HG02642 (cell line): Measurements from ENCODE around the gene NAPB.
A peak's percentile ranks its signal among the peaks of the same experiment; 100 is the strongest.

ENCODE experiments used
- ATAC-seq: cut with Tn5 transposase; IDR thresholded peaks from one replicate; pipeline ENCODE4 v1.9.1; 2021; ENCODE audit warnings: mild to moderate bottlenecking; ENCODE audit not compliant: unreplicated experiment, poor library complexity

Gene NAPB

GRCh38 chr20:23370873-23371272 lies 50.4 kb downstream of the NAPB start:
- no peak for ATAC-seq

- no peak for ATAC-seq
Observed at GRCh38 chr20:23370274-23370673, 51.0 kb downstream of the NAPB start.

- no peak for ATAC-seq
Observed at GRCh38 chr20:23369072-23369823, 52.0 kb downstream of the NAPB start.

GRCh38 chr20:23368316-23369071 lies 52.8 kb downstream of the NAPB start:
- no peak for ATAC-seq

- no peak for ATAC-seq
Observed at GRCh38 chr20:23367770-23368169, 53.5 kb downstream of the NAPB start.

GRCh38 chr20:23366384-23366783 lies 54.9 kb downstream of the NAPB start:
- ATAC-seq = no peak

GRCh38 chr20:23365390-23366165 lies 55.7 kb downstream of the NAPB start:
- ATAC-seq = no peak

- ATAC-seq = no peak
Observed at GRCh38 chr20:23363257-23363649, 58.0 kb downstream of the NAPB start.

GRCh38 chr20:23362392-23363256 lies 58.7 kb downstream of the NAPB start:
- peak; percentile 2 for ATAC-seq

- peak; percentile 72 for ATAC-seq
Observed at GRCh38 chr20:23361476-23362391, 59.6 kb downstream of the NAPB start, which contains the start of gene GZF1. TSS of gene GZF1 (plus strand) at chr20:23362182. CDS start at chr20:23364384, 2,202 bp downstream.

- no peak for ATAC-seq
Observed at GRCh38 chr20:23361119-23361475, 60.2 kb downstream of the NAPB start.

- ATAC-seq = no peak
Observed at GRCh38 chr20:23360531-23360930, 60.8 kb downstream of the NAPB start.

- ATAC-seq = no peak
Observed at GRCh38 chr20:23358923-23359593, 62.2 kb downstream of the NAPB start.

GRCh38 chr20:23358563-23358906 lies 62.8 kb downstream of the NAPB start:
- ATAC-seq = no peak

GRCh38 chr20:23357767-23358562 lies 63.3 kb downstream of the NAPB start:
- peak; percentile 76 for ATAC-seq

- no peak for ATAC-seq
Observed at GRCh38 chr20:23356203-23356602, 65.1 kb downstream of the NAPB start.

- peak; percentile 29 for ATAC-seq
Observed at GRCh38 chr20:23350904-23351838, 70.1 kb downstream of the NAPB start.
